Measurements from ENCODE around the gene HYCC1. TPM values are rescaled to one million over a fixed set of nuclear protein-coding genes. Genes with fewer than 3 reads are reported as not detected.

HYCC1 gene
- total RNA-seq, 4 donors from 2014 or later: 8.3 to 22.6 (median 12.7) TPM

- TF ChIP-seq POLR2AphosphoS5 (IDR thresholded peaks at IDR 0.05) (no peak), CTCF (IDR thresholded peaks at IDR 0.05) (no peak), EP300 (IDR thresholded peaks at IDR 0.05) (no peak), POLR2A (IDR thresholded peaks at IDR 0.05) (no peak)
- H3K4me1 ChIP-seq: peaks cover 37% of the 10 kb centered on the region
- H3K9me3 ChIP-seq: no peaks in the 10 kb centered on the region
- peak overlapping the region; percentile 0 for H3K27ac ChIP-seq
- no peak overlapping the region for H3K4me3 ChIP-seq
- no peaks in the 10 kb centered on the region for H3K36me3 ChIP-seq
- no peaks in the 10 kb centered on the region for H3K27me3 ChIP-seq
- no peak for DNase-seq (ENCODE audit: low spot score in 2 of 2)
These were observed 4.6 kb downstream of the HYCC1 start for GRCh38 chr7:23009303-23009702.

GRCh38 chr7:23004247-23004520 lies 9.7 kb downstream of the HYCC1 start:
- Histone ChIP-seq H3K27me3 (no peaks in the 10 kb centered on the region), H3K27ac (no peak overlapping the region), H3K4me3 (no peak overlapping the region), H3K9me3 (no peaks in the 10 kb centered on the region), H3K4me1 (peaks cover 10% of the 10 kb centered on the region), H3K36me3 (no peaks in the 10 kb centered on the region)
- TF ChIP-seq POLR2A (IDR thresholded peaks at IDR 0.05) (no peak), CTCF (IDR thresholded peaks at IDR 0.05) (no peak)
- no peak for DNase-seq (ENCODE audit: low spot score in 2 of 2)

- 49% methylated on average over 2 of the region's 2 CpGs for WGBS
- Histone ChIP-seq H3K27me3 (no peaks in the 10 kb centered on the region), H3K27ac (no peak overlapping the region), H3K4me1 (peaks cover 10% of the 10 kb centered on the region), H3K9me3 (no peaks in the 10 kb centered on the region), H3K4me3 (no peak overlapping the region), H3K36me3 (no peaks in the 10 kb centered on the region)
- TF ChIP-seq POLR2A (IDR thresholded peaks at IDR 0.05): no peak
- TF ChIP-seq CTCF (IDR thresholded peaks at IDR 0.05): no peak
- DNase-seq (ENCODE audit: low spot score in 2 of 2): no peak
These were observed 10.3 kb downstream of the HYCC1 start for GRCh38 chr7:23003505-23004246.

GRCh38 chr7:23002698-23003097 lies 11.2 kb downstream of the HYCC1 start:
- 98% methylated on average over 2 of the region's 2 CpGs for WGBS
- no peak overlapping the region for H3K27ac ChIP-seq
- peaks cover 13% of the 10 kb centered on the region for H3K4me1 ChIP-seq
- H3K9me3 ChIP-seq: no peaks in the 10 kb centered on the region
- DNase-seq (ENCODE audit: low spot score in 2 of 2): no peak
- H3K4me3 ChIP-seq: no peak overlapping the region
- no peaks in the 10 kb centered on the region for H3K36me3 ChIP-seq
- H3K27me3 ChIP-seq: no peaks in the 10 kb centered on the region
- TF ChIP-seq EP300 (IDR thresholded peaks at IDR 0.05) (no peak), POLR2AphosphoS5 (IDR thresholded peaks at IDR 0.05) (no peak), POLR2A (IDR thresholded peaks at IDR 0.05) (no peak), CTCF (IDR thresholded peaks at IDR 0.05) (no peak)

- DNase-seq (ENCODE audit: low spot score in 2 of 2): no peak
- H3K27ac ChIP-seq: no peak overlapping the region
- WGBS: 74% methylated on average over 1 of the region's 1 CpG
- no peak overlapping the region for H3K4me3 ChIP-seq
- H3K4me1 ChIP-seq: peaks cover 13% of the 10 kb centered on the region
- no peaks in the 10 kb centered on the region for H3K9me3 ChIP-seq
- H3K27me3 ChIP-seq: no peaks in the 10 kb centered on the region
- TF ChIP-seq EP300 (IDR thresholded peaks at IDR 0.05) (no peak), CTCF (IDR thresholded peaks at IDR 0.05) (no peak), POLR2A (IDR thresholded peaks at IDR 0.05) (no peak), POLR2AphosphoS5 (IDR thresholded peaks at IDR 0.05) (no peak)
- H3K36me3 ChIP-seq: no peaks in the 10 kb centered on the region
These were observed 12.3 kb downstream of the HYCC1 start for GRCh38 chr7:23001610-23002009.

Data from suprapubic skin (tissue), 4 donors.